Keratinocyte (primary cell): ENCODE data around the gene NCOA7. TPM values are rescaled to one million over a fixed set of nuclear protein-coding genes. Genes with fewer than 3 reads are reported as not detected.

Source experiments
- DNase-seq: peaks from one replicate; pipeline ENCODE4 v3.0.0-alpha.2; 2011; ENCODE audit warnings: low read depth, missing footprints, low spot score
- FAIRE-seq: peaks from 2 replicates; lab custom pipeline; 2011; peaks lifted over from hg19 to GRCh38; lab: Jason Lieb, UNC
- H2AFZ ChIP-seq: 2 replicates; pipeline ENCODE4 v1.6.0; 2012; ENCODE audit warnings: low read length, control low read depth, inconsistent platforms; ENCODE audit not compliant: control insufficient read depth
- H3K27ac ChIP-seq: 2 replicates; pipeline ENCODE4 v1.5.1; 2011; ENCODE audit warnings: low read length; ENCODE audit not compliant: control insufficient read depth, insufficient read depth
- H3K27me3 ChIP-seq: 3 replicates; pipeline ENCODE4 v1.6.0; 2011; ENCODE audit warnings: low read length; ENCODE audit not compliant: control insufficient read depth, insufficient read depth; ENCODE audit errors: extremely low read depth
- H3K36me3 ChIP-seq, 2 experiments: 2 replicates in 1 of 2; 3 replicates in 1 of 2; pipeline ENCODE4 v1.5.1; 2011; ENCODE audit warnings: low read length in 2 of 2, mild to moderate bottlenecking in 1 of 2; ENCODE audit not compliant: control insufficient read depth in 2 of 2, insufficient read depth in 2 of 2; ENCODE audit errors: extremely low read depth in 1 of 2
- H3K4me1 ChIP-seq: 3 replicates; pipeline ENCODE4 v1.5.1; 2011; ENCODE audit warnings: low read length; ENCODE audit not compliant: control insufficient read depth, insufficient read depth; ENCODE audit errors: extremely low read depth
- H3K4me2 ChIP-seq: 3 replicates; pipeline ENCODE4 v1.6.0; 2011; ENCODE audit warnings: low read depth, low read length; ENCODE audit not compliant: control insufficient read depth, insufficient read depth; ENCODE audit errors: extremely low read depth
- H3K4me3 ChIP-seq, 3 experiments: fragments of 200-600 bp in 1 of 3; sonication (generic) in 1 of 3; 2 replicates in 2 of 3; 3 replicates in 1 of 3; pipeline ENCODE4 v1.5.1; 2011 to 2016; ENCODE audit warnings: low read length in 3 of 3, mild to moderate bottlenecking in 3 of 3, control low read depth in 2 of 3, inconsistent platforms in 1 of 3, low read depth in 1 of 3, mixed read lengths in 1 of 3, mixed run types in 1 of 3, moderate library complexity in 1 of 3; ENCODE audit not compliant: control insufficient read depth in 2 of 3, insufficient read depth in 2 of 3; ENCODE audit errors: extremely low read depth in 1 of 3
- H3K79me2 ChIP-seq: 2 replicates; pipeline ENCODE4 v1.6.0; 2012; ENCODE audit warnings: low read length; ENCODE audit not compliant: control insufficient read depth, insufficient read depth
- H3K9ac ChIP-seq: 3 replicates; pipeline ENCODE4 v1.6.0; 2011; ENCODE audit warnings: low read length; ENCODE audit not compliant: control insufficient read depth, insufficient read depth; ENCODE audit errors: extremely low read depth
- H3K9me1 ChIP-seq: 3 replicates; pipeline ENCODE4 v1.6.0; 2011; ENCODE audit warnings: low read length; ENCODE audit not compliant: control insufficient read depth, insufficient read depth; ENCODE audit errors: extremely low read depth
- H3K9me3 ChIP-seq: 2 replicates; pipeline ENCODE4 v1.5.1; 2012; ENCODE audit warnings: low read depth, low read length; ENCODE audit not compliant: control insufficient read depth
- H4K20me1 ChIP-seq: 3 replicates; pipeline ENCODE4 v1.6.0; 2011; ENCODE audit warnings: low read length; ENCODE audit not compliant: control insufficient read depth, insufficient read depth; ENCODE audit errors: extremely low read depth
- CTCF ChIP-seq, 3 experiments: IDR thresholded peaks in 1 of 3; conservative IDR thresholded peaks in 1 of 3; optimal IDR thresholded peaks in 1 of 3; 2 replicates in 2 of 3; 3 replicates in 1 of 3; pipeline versions ENCODE3 to v1.5.1; 2011; ENCODE audit warnings: low read length in 3 of 3, mild to moderate bottlenecking in 3 of 3, moderate library complexity in 2 of 3, control low read depth in 1 of 3, inconsistent platforms in 1 of 3; ENCODE audit not compliant: insufficient read depth in 2 of 3; ENCODE audit errors: extremely low read depth in 1 of 3
- EZH2 ChIP-seq: IDR thresholded peaks from one replicate; pipeline ENCODE4 v1.6.1; 2012; ENCODE audit warnings: inconsistent platforms, mild to moderate bottlenecking, low read length, moderate library complexity
- dilution Hi-C: fragments of 300-500 bp; cut with MboI; formaldehyde crosslinking; loops from one replicate; pipeline ENCODE4 v1.7.0; 2020; ENCODE audit warnings: low sequenced_read_pairs; ENCODE audit not compliant: extremely low pct_ligation_motif_present
- polyA plus RNA-seq, 5 experiments: library from polyadenylated mRNA; depleted of rRNA in 3 of 5; stranded (reverse) in 3 of 5; stranded (forward) in 1 of 5; unstranded in 1 of 5; fragments of >200 nt; gene quantifications; 1 replicate in 1 of 5; 2 replicates in 3 of 5; 3 replicates in 1 of 5; pipeline versions ENCODE4 v1.2.1 to v1.2.3, GENCODE V29; 2011 to 2012; ENCODE audit warnings: missing spikeins in 2 of 5, low read depth in 1 of 5, low replicate concordance in 1 of 5

NCOA7 gene
- polyA plus RNA-seq, 1 donor (not counting 4 experiments of a cell fraction or from before 2014, with no cell fraction given), result 20.5 TPM

- no peak for FAIRE-seq
- H3K36me3 ChIP-seq, result no peaks in the 10 kb centered on the region
- no peaks in the 10 kb centered on the region for H3K9me1 ChIP-seq
- H3K27me3 ChIP-seq, result no peaks in the 10 kb centered on the region
- TF ChIP-seq CTCF (optimal IDR thresholded peaks at IDR 0.05 in 1 of 3, IDR thresholded peaks at IDR 0.05 in 1 of 3, conservative IDR thresholded peaks at IDR 0.05 in 1 of 3; ENCODE audit: extremely low read depth in 1 of 3, insufficient read depth in 2 of 3, low read length in 3 of 3), result no peak
- TF ChIP-seq EZH2, result no peak
- H3K4me2 ChIP-seq, result no peak overlapping the region
- H3K4me3 ChIP-seq, result no peak overlapping the region
- dilution Hi-C loops, result no loop called here
- H2AFZ ChIP-seq, result no peak overlapping the region
- H4K20me1 ChIP-seq, result no peaks in the 10 kb centered on the region
- no peaks in the 10 kb centered on the region for H3K9me3 ChIP-seq
- H3K4me1 ChIP-seq, result peaks cover 46% of the 10 kb centered on the region
- no peak overlapping the region for H3K9ac ChIP-seq
- no peaks in the 10 kb centered on the region for H3K79me2 ChIP-seq
- DNase-seq, result no peak
- no peak overlapping the region for H3K27ac ChIP-seq
Measured at GRCh38 chr6:125939026-125939425, 148.3 kb downstream of the NCOA7 start.

- H3K79me2 ChIP-seq, result no peaks in the 10 kb centered on the region
- dilution Hi-C loops, result no loop called here
- no peaks in the 10 kb centered on the region for H3K27me3 ChIP-seq
- no peaks in the 10 kb centered on the region for H3K9me3 ChIP-seq
- H2AFZ ChIP-seq, result no peak overlapping the region
- peaks cover 54% of the 10 kb centered on the region for H3K4me1 ChIP-seq
- FAIRE-seq (peak; percentile 23), DNase-seq (no peak)
- peak overlapping the region; percentile 97 for H3K27ac ChIP-seq
- peak overlapping the region; percentile 65 for H3K4me2 ChIP-seq
- H4K20me1 ChIP-seq, result no peaks in the 10 kb centered on the region
- no peaks in the 10 kb centered on the region for H3K9me1 ChIP-seq
- TF ChIP-seq CTCF (optimal IDR thresholded peaks at IDR 0.05 in 1 of 3, IDR thresholded peaks at IDR 0.05 in 1 of 3, conservative IDR thresholded peaks at IDR 0.05 in 1 of 3; ENCODE audit: extremely low read depth in 1 of 3, insufficient read depth in 2 of 3, low read length in 3 of 3) (no peak), EZH2 (no peak)
- no peaks in the 10 kb centered on the region for H3K36me3 ChIP-seq
- no peak overlapping the region for H3K4me3 ChIP-seq
- H3K9ac ChIP-seq, result no peak overlapping the region
Measured at GRCh38 chr6:125939791-125940190, 149.0 kb downstream of the NCOA7 start.
